HepG2 (cell line): Measurements from ENCODE around the gene DDX46. TPM values are rescaled to one million over a fixed set of nuclear protein-coding genes. Genes with fewer than 3 reads are reported as not detected.

Experiments used
- ARID3A ChIP-seq: IDR thresholded peaks from 2 replicates; pipeline ENCODE4 v1.6.1; 2012; ENCODE audit warnings: low read depth, low read length, improper control_type of control experiment
- FUBP1 ChIP-seq: sonication (generic); formaldehyde crosslinking; IDR thresholded peaks from 2 replicates; pipeline ENCODE4 v1.5.1; 2020; ENCODE audit warnings: missing genetic modification reagents, mild to moderate bottlenecking, borderline replicate concordance
- GLMP ChIP-seq: sonication (generic); formaldehyde crosslinking; IDR thresholded peaks from 2 replicates; pipeline ENCODE4 v1.9.0; 2021; ENCODE audit warnings: missing genetic modification reagents, mild to moderate bottlenecking, borderline replicate concordance
- HOXD1 ChIP-seq: sonication (generic); formaldehyde crosslinking; IDR thresholded peaks from 2 replicates; pipeline ENCODE4 v1.5.0; 2020; ENCODE audit warnings: missing genetic modification reagents
- IKZF4 ChIP-seq: sonication (generic); formaldehyde crosslinking; IDR thresholded peaks from 2 replicates; pipeline ENCODE4 v1.5.1; 2020; ENCODE audit warnings: borderline replicate concordance, mild to moderate bottlenecking, low read depth, missing genetic modification reagents; ENCODE audit errors: not compliant biosample characterization
- KLF13 ChIP-seq: sonication (generic); formaldehyde crosslinking; IDR thresholded peaks from 2 replicates; pipeline ENCODE4 v1.4.0; 2020; ENCODE audit warnings: mild to moderate bottlenecking, missing genetic modification reagents
- KMT2B ChIP-seq: IDR thresholded peaks from 2 replicates; pipeline ENCODE4 v1.6.1; 2016; ENCODE audit warnings: missing genetic modification reagents, missing compliant biosample characterization
- PAXIP1 ChIP-seq: sonication (generic); formaldehyde crosslinking; conservative IDR thresholded peaks from 2 replicates; pipeline ENCODE4 v1.4.0; 2020; ENCODE audit warnings: mild to moderate bottlenecking, missing genetic modification reagents, moderate library complexity
- PHF5A ChIP-seq: IDR thresholded peaks from one replicate; pipeline ENCODE4 v1.6.1; 2018; ENCODE audit warnings: low read depth, missing genetic modification reagents; ENCODE audit not compliant: unreplicated experiment
- RFX5 ChIP-seq: IDR thresholded peaks from 2 replicates; pipeline ENCODE4 v1.6.1; 2011; ENCODE audit warnings: low read depth, low read length, improper control_type of control experiment
- SUZ12 ChIP-seq: fragments of 150-350 bp; IDR thresholded peaks from 2 replicates; pipeline ENCODE4 v1.6.1; 2014; ENCODE audit warnings: low read depth, low read length
- ZFP37 ChIP-seq: sonication (generic); formaldehyde crosslinking; IDR thresholded peaks from 2 replicates; pipeline ENCODE4 v1.4.0; 2020; ENCODE audit warnings: missing genetic modification reagents, borderline replicate concordance
- ZKSCAN5 ChIP-seq: sonication (generic); formaldehyde crosslinking; IDR thresholded peaks from 2 replicates; pipeline ENCODE4 v1.5.1; 2020; ENCODE audit warnings: mild to moderate bottlenecking, missing genetic modification reagents
- ZNF138 ChIP-seq: sonication (generic); formaldehyde crosslinking; IDR thresholded peaks from 2 replicates; pipeline ENCODE4 v1.5.0; 2020; ENCODE audit warnings: mild to moderate bottlenecking, low read depth, missing genetic modification reagents
- ZNF382 ChIP-seq: sonication (generic); formaldehyde crosslinking; IDR thresholded peaks from 2 replicates; pipeline ENCODE4 v1.5.0; 2020; ENCODE audit warnings: missing genetic modification reagents, mild to moderate bottlenecking, borderline replicate concordance
- ZNF772 ChIP-seq: sonication (generic); formaldehyde crosslinking; IDR thresholded peaks from 2 replicates; pipeline ENCODE4 v1.5.0; 2020; ENCODE audit warnings: mild to moderate bottlenecking, missing genetic modification reagents
- polyA plus RNA-seq, 8 experiments: library from polyadenylated mRNA; depleted of rRNA in 3 of 8; stranded (reverse) in 7 of 8; unstranded in 1 of 8; fragments of >200 nt; fragmentation: Illumina TruSeq in 4 of 8; extraction: Trizol in 4 of 8; gene quantifications; 2 replicates each; pipeline versions ENCODE4 v1.2.1 to v1.2.3, GENCODE V29; 2011 to 2016; ENCODE audit warnings: low read depth in 4 of 8, missing spikeins in 1 of 8, mixed read lengths in 1 of 8; ENCODE audit not compliant: insufficient read depth in 1 of 8
- total RNA-seq, 5 experiments: library from RNA; depleted of rRNA; stranded (reverse); fragments of >200 nt; fragmentation: Illumina TruSeq; extraction: Trizol; gene quantifications; 2 replicates each; pipeline ENCODE4 v1.2.3, GENCODE V29; 2016; ENCODE audit warnings: low read depth in 1 of 5
- TF ChIP-seq, protein P1 (sequence below): IDR thresholded peaks from 2 replicates; pipeline ENCODE4 v1.6.1; 2018; ENCODE audit warnings: missing genetic modification reagents

The DDX46 gene
- total and polyA plus RNA-seq, 2 of the 13 experiments (the other 11 are each of a cell fraction or from before 2014, with no cell fraction given) = 27.3 to 59.3 TPM

DNA sequence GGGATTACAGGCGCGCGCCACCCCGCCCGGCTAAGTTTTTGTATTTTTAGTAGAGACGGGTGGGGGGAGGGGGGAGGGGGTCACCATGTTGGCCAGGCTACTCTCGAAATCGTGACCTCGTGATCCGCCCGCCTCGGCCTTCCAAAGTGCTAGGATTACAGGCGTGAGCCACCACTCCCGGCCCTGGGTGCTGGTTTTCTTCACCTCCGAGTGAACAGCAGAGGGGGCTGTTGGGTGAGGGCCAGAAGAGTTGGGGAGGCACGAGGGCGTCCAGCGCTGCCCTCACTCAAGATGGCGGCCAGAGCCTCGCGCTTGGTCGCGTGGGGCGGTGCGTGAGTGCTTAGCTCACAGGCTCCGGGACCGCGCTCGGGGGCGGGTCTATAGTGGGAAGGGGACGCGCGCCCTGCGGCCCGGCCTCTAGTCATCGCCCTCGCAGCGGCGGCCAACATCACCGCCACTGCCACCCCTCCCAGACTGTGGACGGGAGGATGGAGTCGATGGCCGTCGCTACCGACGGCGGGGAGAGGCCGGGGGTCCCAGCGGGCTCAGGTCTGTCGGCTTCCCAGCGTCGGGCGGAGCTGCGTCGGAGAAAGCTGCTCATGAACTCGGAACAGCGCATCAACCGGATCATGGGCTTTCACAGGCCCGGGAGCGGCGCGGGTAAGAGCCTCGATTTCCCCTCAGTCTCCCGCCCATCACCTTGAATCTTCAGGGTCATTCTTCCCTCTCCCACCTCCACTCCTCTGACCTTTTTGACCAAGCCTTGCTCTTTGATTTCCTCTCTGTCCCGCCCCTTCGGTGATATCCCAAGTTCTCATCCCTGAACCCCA lies 20.2 kb upstream of the DDX46 start, which contains the start of gene CAMLG (continued):
- TF ChIP-seq SUZ12 (no peak), ZFP37 (CRISPR knock-in tag) (peak; percentile 40; the same call in 1 of the 2 replicates), KMT2B (CRISPR knock-in tag) (peak; percentile 97), IKZF4 (no peak), ZNF382 (CRISPR knock-in tag) (no peak), PHF5A (CRISPR knock-in tag) (peak; percentile 91), HOXD1 (peak; percentile 47; the same call in 1 of the 2 replicates), KLF13 (0 out of 2 replicates have a peak, but pooled peaks have one; percentile 56), RFX5 (no peak), FUBP1 (no peak), GLMP (CRISPR knock-in tag) (no peak), ZNF772 (peak; percentile 82), ZKSCAN5 (CRISPR knock-in tag) (no peak), PAXIP1 (peak; percentile 43), ARID3A (no peak), ZNF138 (peak; percentile 89)
- TF ChIP-seq, protein P1, sequence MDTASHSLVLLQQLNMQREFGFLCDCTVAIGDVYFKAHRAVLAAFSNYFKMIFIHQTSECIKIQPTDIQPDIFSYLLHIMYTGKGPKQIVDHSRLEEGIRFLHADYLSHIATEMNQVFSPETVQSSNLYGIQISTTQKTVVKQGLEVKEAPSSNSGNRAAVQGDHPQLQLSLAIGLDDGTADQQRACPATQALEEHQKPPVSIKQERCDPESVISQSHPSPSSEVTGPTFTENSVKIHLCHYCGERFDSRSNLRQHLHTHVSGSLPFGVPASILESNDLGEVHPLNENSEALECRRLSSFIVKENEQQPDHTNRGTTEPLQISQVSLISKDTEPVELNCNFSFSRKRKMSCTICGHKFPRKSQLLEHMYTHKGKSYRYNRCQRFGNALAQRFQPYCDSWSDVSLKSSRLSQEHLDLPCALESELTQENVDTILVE = peak; percentile 74; the same call in 1 of the 2 replicates
